ENCODE measurements around the gene ADGRG6.

Gene ADGRG6

GRCh38 chr6:142290851-142291250, 11.0 kb upstream of the ADGRG6 start:
- no peak for DNase-seq (ENCODE audit: low read depth, low spot score)

DNA sequence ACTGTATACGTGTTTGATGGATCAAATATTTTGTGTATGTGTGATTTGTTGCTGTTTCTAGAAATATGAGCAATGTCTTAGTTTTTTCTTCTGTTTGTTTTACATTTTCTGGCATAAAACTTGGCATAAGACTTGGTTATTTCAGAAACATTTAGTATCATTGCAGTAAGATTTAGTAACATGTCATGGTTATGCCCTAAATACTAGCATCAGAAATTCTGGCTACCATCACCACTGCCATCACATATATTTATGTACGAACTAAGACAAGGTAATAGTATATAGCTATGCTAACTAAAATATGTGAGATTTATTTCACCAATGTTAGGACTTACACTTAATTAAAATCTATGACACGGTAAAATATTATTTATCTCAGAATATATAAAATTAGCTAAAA, 10.3 kb upstream of the ADGRG6 start:
- no peak for DNase-seq (ENCODE audit: low read depth, low spot score)

- no peak for DNase-seq (ENCODE audit: low read depth, low spot score)
Measured at GRCh38 chr6:142292166-142292924, 9.5 kb upstream of the ADGRG6 start.

- DNase-seq (ENCODE audit: low read depth, low spot score) = no peak
Measured at GRCh38 chr6:142293121-142293520, 8.7 kb upstream of the ADGRG6 start.

- no peak for DNase-seq (ENCODE audit: low read depth, low spot score)
Measured at GRCh38 chr6:142294679-142295078, 7.1 kb upstream of the ADGRG6 start.

- no peak for DNase-seq (ENCODE audit: low read depth, low spot score)
Measured at GRCh38 chr6:142296975-142297604, 4.7 kb upstream of the ADGRG6 start.

DNA sequence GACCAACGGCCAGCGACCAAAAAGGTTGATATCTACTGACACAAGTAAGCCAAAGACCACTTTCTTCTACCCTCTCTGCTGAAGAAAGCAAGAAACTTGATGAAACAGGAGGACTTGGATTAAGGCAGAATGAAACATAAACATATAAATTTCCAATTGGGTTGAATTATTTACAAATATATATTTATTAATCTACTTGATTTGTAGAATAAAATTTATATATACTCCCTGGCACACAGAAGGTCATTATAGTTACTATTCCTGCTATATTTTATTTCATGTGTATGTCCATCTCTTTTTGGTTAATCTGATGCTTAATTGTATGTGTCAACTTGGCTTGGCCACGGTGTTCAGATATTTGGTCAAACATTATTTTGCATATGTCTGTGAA, 4.2 kb upstream of the ADGRG6 start:
- DNase-seq (ENCODE audit: low read depth, low spot score) = no peak

GRCh38 chr6:142297996-142298753, 3.6 kb upstream of the ADGRG6 start:
- DNase-seq (ENCODE audit: low read depth, low spot score) = no peak

- DNase-seq (ENCODE audit: low read depth, low spot score) = no peak
Measured at GRCh38 chr6:142300302-142300701, 1.5 kb upstream of the ADGRG6 start.

GRCh38 chr6:142300758-142301650, 803 bp upstream of the ADGRG6 start:
- DNase-seq (ENCODE audit: low read depth, low spot score) = peak; percentile 24

GRCh38 chr6:142302421-142303175, 791 bp downstream of the ADGRG6 start:
- peak; percentile 45 for DNase-seq (ENCODE audit: low read depth, low spot score)

GRCh38 chr6:142303176-142303533, 1.3 kb downstream of the ADGRG6 start:
- no peak for DNase-seq (ENCODE audit: low read depth, low spot score)

GRCh38 chr6:142304241-142304640, 2.4 kb downstream of the ADGRG6 start:
- DNase-seq (ENCODE audit: low read depth, low spot score) = no peak

- DNase-seq (ENCODE audit: low read depth, low spot score) = no peak
Measured at GRCh38 chr6:142306736-142307135, 4.9 kb downstream of the ADGRG6 start.

DNA sequence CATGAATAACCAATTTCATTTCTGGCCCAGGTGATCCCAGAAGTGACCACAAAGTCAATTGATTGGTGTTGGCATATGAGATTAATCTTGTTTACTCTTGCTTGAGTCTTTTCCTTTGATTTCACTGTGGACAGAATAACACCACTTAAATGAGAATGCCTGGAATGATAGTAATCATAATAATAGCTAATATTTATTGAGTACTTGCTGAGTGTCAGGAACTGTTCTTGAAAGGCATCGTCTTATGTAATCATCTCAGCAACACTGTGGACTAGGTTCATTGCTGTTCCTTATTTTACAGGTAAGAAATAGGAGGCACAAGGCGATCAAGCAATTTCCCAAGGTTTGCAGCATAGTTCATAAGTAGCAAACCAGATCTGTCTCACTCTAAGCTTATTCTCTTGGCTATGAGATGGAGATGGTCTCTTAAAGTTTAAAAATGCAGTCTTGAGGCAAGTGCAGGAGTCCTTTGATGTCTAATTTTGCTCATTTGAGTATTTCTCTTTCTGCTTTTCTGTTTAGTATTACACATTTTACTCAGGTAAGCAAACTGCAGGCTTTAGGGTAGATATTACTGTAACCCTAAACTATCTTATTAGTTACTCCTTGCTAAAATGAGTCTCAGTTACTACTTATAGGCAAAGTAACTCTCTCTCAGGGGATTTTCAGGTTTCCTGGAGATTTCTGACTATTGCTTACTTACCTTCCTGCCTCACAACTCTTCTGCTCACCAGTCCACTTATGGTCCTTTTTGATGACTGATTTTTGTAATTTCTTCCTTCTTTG, 6.3 kb downstream of the ADGRG6 start:
- no peak for DNase-seq (ENCODE audit: low read depth, low spot score)

GRCh38 chr6:142309426-142309825, 7.6 kb downstream of the ADGRG6 start:
- no peak for DNase-seq (ENCODE audit: low read depth, low spot score)

DNA sequence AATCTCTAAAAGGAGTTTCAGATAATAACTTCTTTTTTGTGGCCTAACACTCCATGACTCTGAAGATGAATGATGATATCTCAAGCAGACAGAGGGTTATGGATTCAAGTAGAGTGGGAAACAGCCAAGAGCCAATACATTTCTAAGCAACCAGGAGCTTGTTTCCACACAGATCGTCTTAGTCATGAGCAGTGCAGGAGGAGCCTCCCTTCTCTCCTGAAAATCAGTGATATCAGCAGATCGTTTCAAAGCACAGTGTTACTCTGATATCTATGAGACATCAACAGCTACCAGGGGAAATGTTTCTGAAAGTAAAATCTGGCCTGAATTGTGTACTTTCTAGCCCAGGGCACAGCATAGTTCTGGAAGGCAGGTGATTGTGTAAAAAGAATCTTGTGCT, 11.5 kb downstream of the ADGRG6 start:
- no peak for DNase-seq (ENCODE audit: low read depth, low spot score)

- DNase-seq (ENCODE audit: low read depth, low spot score) = no peak
Measured at GRCh38 chr6:142316791-142317368, 15.1 kb downstream of the ADGRG6 start.

DNA sequence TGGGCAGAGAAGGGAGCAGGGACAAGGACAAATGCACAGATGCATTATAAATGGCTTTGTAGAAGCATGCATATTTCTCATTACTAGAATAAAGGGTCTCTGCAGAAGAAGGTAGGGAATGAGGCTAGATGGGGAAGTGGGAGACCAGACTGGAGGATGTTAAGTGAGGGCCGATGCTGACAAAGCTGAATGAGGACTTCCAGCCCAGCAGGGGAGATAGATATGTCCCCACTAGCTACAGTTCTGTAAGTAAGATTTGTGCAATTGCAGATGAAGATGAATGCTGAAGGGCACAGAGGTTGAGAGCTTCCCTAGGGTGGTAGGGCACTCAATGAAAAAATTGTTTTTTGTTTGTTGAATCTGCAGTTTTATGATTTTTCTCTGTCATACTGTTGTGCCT, 16.9 kb downstream of the ADGRG6 start:
- no peak for DNase-seq (ENCODE audit: low read depth, low spot score)

DNA sequence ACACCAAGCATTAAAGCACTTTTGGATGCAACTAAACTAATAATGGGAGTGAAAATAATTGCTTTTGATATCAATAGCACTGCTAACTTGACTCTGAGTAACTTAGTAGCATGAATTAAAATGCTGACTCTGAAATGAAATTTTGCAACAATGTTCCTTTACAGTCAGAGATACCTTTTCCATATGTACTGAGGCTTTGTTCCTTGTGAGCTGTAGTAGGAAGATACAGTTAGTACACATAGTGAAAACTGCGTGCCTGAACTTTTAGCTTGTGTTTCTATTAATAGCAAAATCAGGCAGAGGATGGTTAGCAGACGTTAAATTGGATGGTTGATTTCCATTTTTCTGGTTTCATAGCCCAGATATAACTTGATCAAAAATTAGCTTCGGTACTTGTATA, 18.6 kb downstream of the ADGRG6 start:
- DNase-seq (ENCODE audit: low read depth, low spot score) = no peak

Measured in ELF-1 (cell line).